ENCODE data around the gene CHTF18.
"Not testable (repeated sequence)": the region's sequence is repeated elsewhere in the genome, so short reads cannot be mapped to it uniquely, and the experiment has no call there.

CHTF18 gene

DNA sequence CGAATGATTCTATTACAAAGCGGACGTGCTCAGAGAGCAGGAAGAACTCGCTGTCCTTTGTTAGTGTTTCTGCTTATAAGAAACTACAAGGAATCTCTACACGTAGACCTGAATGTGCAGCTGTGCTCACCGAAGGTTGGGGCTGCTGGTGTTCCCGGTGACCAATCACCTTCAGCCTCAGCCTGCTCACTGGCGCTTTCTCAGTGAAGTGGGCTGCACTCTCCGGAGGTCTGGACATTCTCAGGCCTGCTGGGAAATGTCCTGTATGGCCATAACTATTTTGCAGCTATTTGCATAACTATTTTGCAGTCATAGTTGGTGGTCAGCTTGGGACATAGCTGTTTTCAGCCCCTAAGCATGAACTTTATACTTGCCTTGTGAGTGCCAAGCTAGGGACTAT, 37.9 kb upstream of the CHTF18 start:
- Mint-ChIP-seq H3K9me3 (no peaks in the 10 kb centered on the region), H3K4me3 (no peak overlapping the region), H3K27ac (ENCODE audit: low read depth) (no peak overlapping the region), H3K36me3 (ENCODE audit: insufficient read depth) (no peaks in the 10 kb centered on the region), H3K4me1 (no peaks in the 10 kb centered on the region), H3K27me3 (no peaks in the 10 kb centered on the region)
- DNase-seq (ENCODE audit: low spot score in 2 of 2) (no peak), ATAC-seq (replicated peaks; ENCODE audit: extremely low read depth, poor library complexity, severe bottlenecking) (no peak)

DNA sequence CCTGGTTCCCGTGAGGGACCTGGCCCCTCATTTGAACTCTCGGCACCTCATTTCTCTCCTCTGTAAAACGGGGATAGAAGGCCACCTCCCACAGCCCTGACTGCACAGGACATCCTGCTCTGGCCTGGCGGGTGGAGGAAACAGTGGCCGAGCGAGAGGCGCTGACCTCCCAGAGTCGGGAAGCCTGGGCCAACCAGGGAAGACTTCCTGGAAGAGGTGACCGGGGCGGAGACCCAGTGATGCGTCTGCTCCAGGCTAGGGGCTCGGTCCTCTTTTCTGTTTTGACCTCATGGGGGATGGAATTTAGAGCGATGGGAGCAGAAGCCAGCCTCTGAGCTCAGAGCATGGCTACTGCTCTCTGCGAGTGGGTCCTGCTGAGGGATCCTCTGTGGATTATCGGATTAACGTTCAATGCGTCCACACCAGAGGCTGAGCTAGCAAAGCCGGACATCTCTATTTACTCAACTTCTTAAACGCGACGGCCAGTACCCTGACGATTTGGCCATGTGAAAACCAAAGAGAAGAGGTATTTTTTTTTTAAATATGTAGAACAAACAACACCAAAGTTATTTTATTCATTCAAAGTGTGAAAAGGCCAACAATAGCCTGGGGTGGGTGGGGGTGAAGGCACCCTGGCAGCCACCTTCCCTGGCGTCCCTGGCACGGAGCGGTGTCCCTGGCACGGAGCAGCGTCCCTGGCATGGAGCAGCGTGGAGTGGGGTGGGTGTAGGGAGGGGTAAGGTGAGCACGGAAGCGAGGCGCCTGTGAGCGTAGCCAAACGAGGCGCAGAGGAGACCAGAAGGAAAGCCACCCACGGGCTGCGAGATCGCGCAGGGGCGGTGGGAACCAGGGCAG, 37.0 kb upstream of the CHTF18 start:
- ATAC-seq (replicated peaks; ENCODE audit: extremely low read depth, poor library complexity, severe bottlenecking) (no peak), DNase-seq (ENCODE audit: low spot score in 2 of 2) (no peak)
- H3K4me1 Mint-ChIP-seq, result no peaks in the 10 kb centered on the region
- H3K27me3 Mint-ChIP-seq, result no peaks in the 10 kb centered on the region
- no peaks in the 10 kb centered on the region for H3K36me3 Mint-ChIP-seq (ENCODE audit: insufficient read depth)
- no peak overlapping the region for H3K27ac Mint-ChIP-seq (ENCODE audit: low read depth)
- H3K9me3 Mint-ChIP-seq, result no peaks in the 10 kb centered on the region
- H3K4me3 Mint-ChIP-seq, result no peak overlapping the region

- no peak overlapping the region for H3K4me3 Mint-ChIP-seq
- H3K36me3 Mint-ChIP-seq (ENCODE audit: insufficient read depth), result no peaks in the 10 kb centered on the region
- H3K27ac Mint-ChIP-seq (ENCODE audit: low read depth), result no peak overlapping the region
Observed at GRCh38 chr16:752007-752312, 36.5 kb upstream of the CHTF18 start.

DNA sequence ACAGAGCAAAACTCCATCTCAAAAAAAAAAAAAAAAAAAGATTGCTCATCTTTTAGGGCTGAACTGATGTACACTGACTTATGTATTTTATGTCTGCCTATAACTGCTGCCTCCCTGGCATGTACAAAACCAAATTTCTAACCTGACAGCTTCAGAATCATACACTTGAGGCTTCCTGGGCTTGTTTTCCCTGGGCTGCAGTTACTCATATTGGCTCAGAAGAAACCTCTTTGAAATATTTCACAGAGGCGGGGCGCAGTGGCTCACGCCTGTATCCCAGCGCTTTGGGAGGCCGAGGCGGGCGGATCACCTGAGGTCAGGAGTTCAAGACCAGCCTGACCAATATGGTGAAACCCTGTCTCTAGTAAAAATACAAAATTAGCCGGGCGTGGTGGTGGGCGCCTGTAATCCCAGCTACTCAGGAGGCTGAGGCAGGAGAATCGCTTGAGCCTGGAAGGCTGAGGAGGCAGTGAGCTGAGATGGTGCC, 34.3 kb upstream of the CHTF18 start:
- not testable (repeated sequence) for H3K4me3 Mint-ChIP-seq; DNase-seq (ENCODE audit: low spot score in 2 of 2); H3K4me1 Mint-ChIP-seq; H3K36me3 Mint-ChIP-seq (ENCODE audit: insufficient read depth); H3K27ac Mint-ChIP-seq (ENCODE audit: low read depth); H3K9me3 Mint-ChIP-seq; H3K27me3 Mint-ChIP-seq; ATAC-seq (replicated peaks; ENCODE audit: extremely low read depth, poor library complexity, severe bottlenecking)

More at GRCh38 chr16:752007-752312, 36.5 kb upstream of the CHTF18 start:
- H3K9me3 Mint-ChIP-seq, result no peaks in the 10 kb centered on the region
- DNase-seq (ENCODE audit: low spot score in 2 of 2) (no peak), ATAC-seq (replicated peaks; ENCODE audit: extremely low read depth, poor library complexity, severe bottlenecking) (no peak)
- no peaks in the 10 kb centered on the region for H3K4me1 Mint-ChIP-seq
- H3K27me3 Mint-ChIP-seq, result no peaks in the 10 kb centered on the region

DNA sequence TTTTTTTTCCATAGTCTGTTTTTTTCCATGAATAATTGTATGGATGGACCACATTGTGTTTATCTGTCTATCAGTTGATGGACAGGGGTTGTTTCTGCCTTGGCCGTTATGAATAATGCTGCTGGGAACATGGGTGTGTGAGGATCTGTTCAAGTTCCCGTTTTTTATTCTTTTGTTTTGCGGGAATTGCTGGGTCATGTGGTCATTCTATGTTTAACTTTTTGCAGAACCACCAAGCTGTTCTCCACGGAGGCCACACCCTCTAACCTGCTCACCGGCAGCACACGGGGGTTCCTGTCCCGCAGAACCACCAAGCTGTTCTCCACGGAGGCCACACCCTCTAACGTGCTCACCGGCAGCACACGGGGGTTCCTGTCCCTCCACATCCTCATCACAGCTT, 33.8 kb upstream of the CHTF18 start:
- H3K4me1 Mint-ChIP-seq, result no peaks in the 10 kb centered on the region
- no peaks in the 10 kb centered on the region for H3K36me3 Mint-ChIP-seq (ENCODE audit: insufficient read depth)
- no peak overlapping the region for H3K27ac Mint-ChIP-seq (ENCODE audit: low read depth)
- H3K4me3 Mint-ChIP-seq, result no peak overlapping the region
- DNase-seq (ENCODE audit: low spot score in 2 of 2) (no peak), ATAC-seq (replicated peaks; ENCODE audit: extremely low read depth, poor library complexity, severe bottlenecking) (no peak)
- H3K9me3 Mint-ChIP-seq, result no peaks in the 10 kb centered on the region
- H3K27me3 Mint-ChIP-seq, result peaks cover 9% of the 10 kb centered on the region

- ATAC-seq (replicated peaks; ENCODE audit: extremely low read depth, poor library complexity, severe bottlenecking), result no peak
- H3K27ac Mint-ChIP-seq (ENCODE audit: low read depth), result no peak overlapping the region
- no peaks in the 10 kb centered on the region for H3K4me1 Mint-ChIP-seq
- no peaks in the 10 kb centered on the region for H3K9me3 Mint-ChIP-seq
- no peak overlapping the region for H3K4me3 Mint-ChIP-seq
- peaks cover 9% of the 10 kb centered on the region for H3K27me3 Mint-ChIP-seq
- no peak for DNase-seq (ENCODE audit: low spot score in 2 of 2)
- H3K36me3 Mint-ChIP-seq (ENCODE audit: insufficient read depth), result no peaks in the 10 kb centered on the region
Observed at GRCh38 chr16:756428-756827, 32.0 kb upstream of the CHTF18 start.

DNA sequence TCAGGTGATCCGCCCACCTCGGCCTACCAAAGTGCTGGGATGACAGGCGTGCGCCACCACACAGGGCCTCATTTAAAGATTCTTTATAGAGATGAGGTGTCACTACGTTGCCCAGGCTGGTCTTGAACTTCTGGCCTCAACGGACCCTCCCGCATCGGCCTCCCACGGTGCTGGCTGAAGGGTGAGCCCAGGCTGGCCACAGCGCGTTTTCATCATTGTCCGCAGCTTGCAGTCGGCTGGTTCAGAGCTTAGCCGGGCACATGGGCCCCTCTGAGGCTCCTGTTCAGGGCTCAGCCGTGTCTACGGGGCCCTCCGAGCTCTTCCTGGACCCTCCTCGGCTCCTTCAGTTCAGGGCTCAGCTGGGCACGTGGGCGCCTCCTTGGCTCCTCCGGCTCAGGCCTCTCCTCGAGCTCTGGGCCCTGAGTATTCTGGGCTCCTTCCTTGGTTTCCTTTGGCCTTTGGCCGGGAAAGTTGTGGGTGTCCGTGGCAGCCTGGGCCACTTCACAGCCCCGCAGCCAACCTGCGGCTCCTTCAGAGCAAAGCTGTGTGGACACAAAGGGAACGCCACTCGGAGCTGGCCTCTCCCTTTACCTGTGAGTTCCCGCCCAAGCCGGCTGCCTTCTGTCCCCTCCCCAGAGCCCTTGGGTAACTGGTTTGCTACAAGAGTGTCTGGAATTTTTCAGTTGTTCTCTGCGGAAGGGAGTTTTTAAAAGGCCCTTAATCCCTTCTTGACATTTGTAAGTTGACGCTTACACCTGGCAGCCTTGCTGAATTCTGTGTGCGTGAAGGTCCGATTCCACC, 29.1 kb upstream of the CHTF18 start:
- no peak for DNase-seq (ENCODE audit: low spot score in 2 of 2)
- H3K4me1 Mint-ChIP-seq, result no peaks in the 10 kb centered on the region
- no peak overlapping the region for H3K4me3 Mint-ChIP-seq
- H3K9me3 Mint-ChIP-seq, result no peaks in the 10 kb centered on the region
- H3K27ac Mint-ChIP-seq (ENCODE audit: low read depth), result no peak overlapping the region
- no peak for ATAC-seq (replicated peaks; ENCODE audit: extremely low read depth, poor library complexity, severe bottlenecking)
- H3K27me3 Mint-ChIP-seq, result peaks cover 9% of the 10 kb centered on the region
- peaks cover 2% of the 10 kb centered on the region for H3K36me3 Mint-ChIP-seq (ENCODE audit: insufficient read depth)

DNA sequence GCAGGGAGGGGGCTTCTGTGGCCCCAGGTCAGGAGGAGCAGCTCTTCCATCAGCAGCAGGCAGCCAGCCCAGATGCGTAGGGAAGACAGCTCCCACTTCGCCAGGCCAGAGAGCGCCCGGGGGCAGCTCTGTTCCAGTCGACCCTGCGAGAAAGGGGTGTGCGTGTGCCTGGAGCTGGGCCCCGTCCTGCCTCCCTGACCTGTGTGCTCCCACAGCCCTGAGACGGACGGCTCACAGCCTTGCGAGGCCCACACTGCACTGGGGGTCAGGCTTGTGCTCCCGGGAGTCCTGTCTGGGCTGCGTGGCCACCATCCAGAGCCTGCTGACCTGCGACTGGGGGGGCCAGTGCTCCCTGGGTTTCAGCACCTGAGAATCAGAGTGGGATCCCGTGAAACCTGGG, 28.4 kb upstream of the CHTF18 start:
- H3K36me3 Mint-ChIP-seq (ENCODE audit: insufficient read depth), result peaks cover 2% of the 10 kb centered on the region
- no peaks in the 10 kb centered on the region for H3K4me1 Mint-ChIP-seq
- H3K4me3 Mint-ChIP-seq, result no peak overlapping the region
- no peak overlapping the region for H3K27ac Mint-ChIP-seq (ENCODE audit: low read depth)
- peaks cover 9% of the 10 kb centered on the region for H3K27me3 Mint-ChIP-seq
- ATAC-seq (replicated peaks; ENCODE audit: extremely low read depth, poor library complexity, severe bottlenecking), result no peak
- no peak for DNase-seq (ENCODE audit: low spot score in 2 of 2)
- no peaks in the 10 kb centered on the region for H3K9me3 Mint-ChIP-seq

GRCh38 chr16:760545-761343, 27.7 kb upstream of the CHTF18 start, which contains the start of gene MSLN:
TSS of gene MSLN (plus strand) at chr16:760734. CDS start at chr16:762681, 1,947 bp downstream.
- no peak within 1 kb of the TSS for H3K27ac Mint-ChIP-seq (ENCODE audit: low read depth)
- ATAC-seq (replicated peaks; ENCODE audit: extremely low read depth, poor library complexity, severe bottlenecking), result no peak
- peaks cover 9% of the 10 kb centered on the region for H3K27me3 Mint-ChIP-seq
- no peaks in the 10 kb centered on the region for H3K4me1 Mint-ChIP-seq
- peaks cover 2% of the 10 kb centered on the region for H3K36me3 Mint-ChIP-seq (ENCODE audit: insufficient read depth)
- H3K9me3 Mint-ChIP-seq, result no peaks in the 10 kb centered on the region
- no peak within 1 kb of the TSS for H3K4me3 Mint-ChIP-seq
- no peak for DNase-seq (ENCODE audit: low spot score in 2 of 2)

DNA sequence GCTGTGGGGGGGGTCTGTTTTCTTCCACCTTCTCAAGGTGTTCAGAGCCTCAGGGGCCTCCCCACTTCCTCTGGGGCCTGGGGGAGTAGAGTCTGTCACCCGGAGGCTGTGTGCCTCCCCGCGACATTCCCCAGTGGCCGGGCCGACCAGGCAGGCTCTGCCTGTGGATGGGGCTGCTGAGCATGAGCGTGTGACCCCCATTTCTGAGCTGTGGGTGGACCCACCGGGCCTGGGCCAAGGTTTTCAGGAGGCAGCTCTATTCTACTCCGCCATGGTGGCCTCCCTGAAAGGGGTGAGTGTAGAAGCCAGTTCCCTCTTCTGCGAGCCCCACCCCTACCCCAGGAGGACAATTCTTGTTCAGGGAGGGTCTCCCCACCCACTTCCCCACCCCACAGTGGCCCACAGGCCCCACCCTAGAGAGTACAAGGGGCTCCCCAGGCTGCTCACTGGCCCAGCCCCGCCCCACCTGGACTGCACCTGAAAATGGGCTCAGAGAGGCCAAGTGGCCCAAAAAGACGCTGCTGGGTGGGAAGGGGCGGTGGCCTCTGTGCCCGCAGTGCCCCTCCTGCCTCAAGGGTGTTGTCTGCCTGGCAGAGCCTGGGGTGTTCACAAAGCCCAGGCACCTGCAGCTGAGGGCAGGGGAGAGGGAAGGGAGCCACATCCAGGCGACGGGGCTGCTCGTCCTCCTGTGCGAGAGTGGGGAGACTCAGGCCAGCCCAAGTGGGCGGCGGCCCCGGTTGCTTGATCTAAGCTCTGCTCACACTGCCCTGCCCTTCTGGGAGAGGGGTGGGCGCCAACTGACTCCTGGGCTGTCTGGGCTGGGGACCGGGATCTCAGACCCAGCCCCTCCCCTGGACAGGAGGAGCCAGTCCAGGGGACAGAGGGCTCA, 26.6 kb upstream of the CHTF18 start:
- DNase-seq (ENCODE audit: low spot score in 2 of 2) (no peak), ATAC-seq (replicated peaks; ENCODE audit: extremely low read depth, poor library complexity, severe bottlenecking) (no peak)
- peaks cover 9% of the 10 kb centered on the region for H3K27me3 Mint-ChIP-seq
- peaks cover 2% of the 10 kb centered on the region for H3K36me3 Mint-ChIP-seq (ENCODE audit: insufficient read depth)
- no peaks in the 10 kb centered on the region for H3K4me1 Mint-ChIP-seq
- H3K9me3 Mint-ChIP-seq, result no peaks in the 10 kb centered on the region
- H3K27ac Mint-ChIP-seq (ENCODE audit: low read depth), result no peak overlapping the region
- H3K4me3 Mint-ChIP-seq, result no peak overlapping the region

DNA sequence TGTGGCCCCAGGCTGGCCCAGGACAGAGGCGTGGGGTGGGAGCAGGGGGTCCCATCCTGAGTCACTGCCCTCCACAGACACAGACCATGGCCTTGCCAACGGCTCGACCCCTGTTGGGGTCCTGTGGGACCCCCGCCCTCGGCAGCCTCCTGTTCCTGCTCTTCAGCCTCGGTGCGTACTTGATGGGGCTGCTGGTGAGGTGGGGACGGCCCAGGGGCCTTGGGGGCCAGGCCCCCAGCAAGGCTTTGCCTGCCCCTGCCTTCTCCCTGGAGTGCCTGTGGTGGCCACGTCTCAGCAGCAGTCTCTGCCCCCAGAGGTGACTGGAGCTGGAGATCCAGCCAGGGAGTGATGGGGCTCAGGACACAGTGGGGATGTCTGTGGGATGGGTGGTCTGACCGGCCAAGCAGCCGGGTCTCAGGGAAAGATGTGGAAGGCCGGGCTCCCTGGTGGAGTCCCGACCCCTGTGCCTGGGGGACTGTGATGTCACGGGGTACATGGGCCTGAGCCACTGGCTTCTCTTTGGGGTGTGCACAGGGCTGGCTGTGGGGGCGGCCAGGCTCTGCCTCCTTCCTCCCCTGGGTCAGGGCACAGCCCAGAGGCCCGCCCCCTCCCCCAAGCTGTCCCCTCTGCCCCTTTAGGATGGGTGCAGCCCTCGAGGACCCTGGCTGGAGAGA, 25.7 kb upstream of the CHTF18 start:
- H3K27me3 Mint-ChIP-seq, result peaks cover 3% of the 10 kb centered on the region
- no peaks in the 10 kb centered on the region for H3K4me1 Mint-ChIP-seq

More for the DNA sequence above, 25.7 kb upstream of the CHTF18 start:
- no peak for ATAC-seq (replicated peaks; ENCODE audit: extremely low read depth, poor library complexity, severe bottlenecking)
- H3K36me3 Mint-ChIP-seq (ENCODE audit: insufficient read depth), result peaks cover 2% of the 10 kb centered on the region
- H3K27ac Mint-ChIP-seq (ENCODE audit: low read depth), result no peak overlapping the region
- no peaks in the 10 kb centered on the region for H3K9me3 Mint-ChIP-seq
- no peak for DNase-seq (ENCODE audit: low spot score in 2 of 2)
- no peak overlapping the region for H3K4me3 Mint-ChIP-seq
